Ectodermal cell (in vitro differentiated cells): ENCODE data around the gene GADD45B. TPM values are rescaled to one million over a fixed set of nuclear protein-coding genes. Genes with fewer than 3 reads are reported as not detected.
A peak's percentile ranks its signal among the peaks of the same experiment; 100 is the strongest.

Experiments used
- H3K27ac ChIP-seq: 2 replicates; pipeline ENCODE4 v1.7.0; 2013; ENCODE audit warnings: mild to moderate bottlenecking, low read depth, low read length; ENCODE audit not compliant: insufficient read depth, poor library complexity, severe bottlenecking
- H3K27me3 ChIP-seq: 2 replicates; pipeline ENCODE4 v1.7.0; 2013; ENCODE audit warnings: mild to moderate bottlenecking, low read length; ENCODE audit not compliant: insufficient read depth, control insufficient read depth, poor library complexity, severe bottlenecking
- H3K36me3 ChIP-seq: one replicate; pipeline ENCODE4 v1.7.0; 2013; ENCODE audit warnings: low read length; ENCODE audit not compliant: control insufficient read depth, insufficient read depth
- H3K4me1 ChIP-seq: one replicate; pipeline ENCODE4 v1.7.0; 2013; ENCODE audit warnings: low read length; ENCODE audit not compliant: control insufficient read depth, insufficient read depth
- H3K4me3 ChIP-seq: 2 replicates; pipeline ENCODE4 v1.7.0; 2013; ENCODE audit warnings: low read depth, low read length, control low read depth; ENCODE audit not compliant: insufficient read depth
- H3K9me3 ChIP-seq: 2 replicates; pipeline ENCODE4 v1.7.0; 2013; ENCODE audit warnings: mild to moderate bottlenecking, low read length, moderate library complexity; ENCODE audit not compliant: control insufficient read depth
- WGBS, 2 experiments: methylation state at CpG; one replicate each; pipeline ENCODE4 v1.1.7; 2013; ENCODE audit warnings: missing lambda C conversion rate in 2 of 2; 5-methylcytosine and 5-hydroxymethylcytosine counted together
- polyA plus RNA-seq, 4 experiments: library from polyadenylated mRNA; stranded (reverse); fragments of 50-300 nt; gene quantifications; one replicate each; pipeline ENCODE4 v1.2.3, GENCODE V29; 2013

The GADD45B gene
- polyA plus RNA-seq (2013, experiment 1 of 4): 5.6 TPM
- polyA plus RNA-seq (2013, experiment 2 of 4): 4.5 TPM
- 4.3 TPM for polyA plus RNA-seq (2013, experiment 3 of 4)
- polyA plus RNA-seq (2013, experiment 4 of 4): 1.9 TPM

- Histone ChIP-seq H3K4me3 (peak within 1 kb of the TSS; percentile 51), H3K27me3 (peaks cover 60% of the 10 kb centered on the region), H3K27ac (no peak within 1 kb of the TSS), H3K9me3 (no peaks in the 10 kb centered on the region), H3K4me1 (peaks cover 34% of the 10 kb centered on the region), H3K36me3 (no peaks in the 10 kb centered on the region)
- 0% methylated on average over 70 of the region's 70 CpGs for WGBS, 2 experiments
Observed at GRCh38 chr19:2475702-2476450, at the start of gene GADD45B. Gene GADD45B, plus strand, starts transcription at chr19:2476127. Its CDS starts 232 bp downstream, at chr19:2476359.

GRCh38 chr19:2426611-2427428, 49.1 kb upstream of the GADD45B start:
- no peaks in the 10 kb centered on the region for H3K27me3 ChIP-seq
- peaks cover 13% of the 10 kb centered on the region for H3K36me3 ChIP-seq
- WGBS, 2 experiments: 3 to 4% methylated on average over 66 of the region's 66 CpGs
- no peaks in the 10 kb centered on the region for H3K9me3 ChIP-seq
- peak overlapping the region; percentile 88 for H3K27ac ChIP-seq
- peak overlapping the region; percentile 97 for H3K4me3 ChIP-seq
- H3K4me1 ChIP-seq: peaks cover 28% of the 10 kb centered on the region

GRCh38 chr19:2427429-2428320, 48.3 kb upstream of the GADD45B start, which contains the start of gene TIMM13:
Gene TIMM13, minus strand, starts transcription at chr19:2427586. Its CDS starts 53 bp downstream, at chr19:2427533.
- 2% methylated on average over 77 of the region's 77 CpGs for WGBS, 2 experiments
- no peaks in the 10 kb centered on the region for H3K9me3 ChIP-seq
- H3K27me3 ChIP-seq: no peaks in the 10 kb centered on the region
- H3K27ac ChIP-seq: peak within 1 kb of the TSS; percentile 88
- H3K4me3 ChIP-seq: peak within 1 kb of the TSS; percentile 97
- H3K4me1 ChIP-seq: peaks cover 28% of the 10 kb centered on the region
- H3K36me3 ChIP-seq: peaks cover 21% of the 10 kb centered on the region

- no peaks in the 10 kb centered on the region for H3K9me3 ChIP-seq
- H3K27ac ChIP-seq: peak overlapping the region; percentile 88
- peak overlapping the region; percentile 97 for H3K4me3 ChIP-seq
- 74 to 78% methylated on average over 25 of the region's 25 CpGs for WGBS, 2 experiments
- H3K27me3 ChIP-seq: no peaks in the 10 kb centered on the region
- peaks cover 21% of the 10 kb centered on the region for H3K36me3 ChIP-seq
- peaks cover 28% of the 10 kb centered on the region for H3K4me1 ChIP-seq
Observed at GRCh38 chr19:2428321-2428690, 47.6 kb upstream of the GADD45B start.

GRCh38 chr19:2428756-2429711, 46.9 kb upstream of the GADD45B start:
- H3K9me3 ChIP-seq: no peaks in the 10 kb centered on the region
- H3K36me3 ChIP-seq: peaks cover 25% of the 10 kb centered on the region
- H3K4me3 ChIP-seq: no peak overlapping the region
- no peaks in the 10 kb centered on the region for H3K27me3 ChIP-seq
- peaks cover 28% of the 10 kb centered on the region for H3K4me1 ChIP-seq
- 92 to 95% methylated on average over 36 to 37 of the region's 37 CpGs for WGBS, 2 experiments
- H3K27ac ChIP-seq: peak overlapping the region; percentile 88

- Histone ChIP-seq H3K36me3 (peaks cover 34% of the 10 kb centered on the region), H3K27ac (no peak overlapping the region), H3K27me3 (no peaks in the 10 kb centered on the region), H3K4me1 (peaks cover 22% of the 10 kb centered on the region), H3K4me3 (no peak overlapping the region), H3K9me3 (no peaks in the 10 kb centered on the region)
- WGBS, 2 experiments: 93 to 94% methylated on average over 25 of the region's 25 CpGs
Observed at GRCh38 chr19:2429917-2430535, 45.9 kb upstream of the GADD45B start.

GRCh38 chr19:2431318-2432055, 44.4 kb upstream of the GADD45B start:
- Histone ChIP-seq H3K4me1 (peaks cover 10% of the 10 kb centered on the region), H3K27me3 (no peaks in the 10 kb centered on the region), H3K27ac (no peak overlapping the region), H3K9me3 (no peaks in the 10 kb centered on the region), H3K4me3 (no peak overlapping the region), H3K36me3 (peaks cover 38% of the 10 kb centered on the region)
- 95 to 96% methylated on average over 37 of the region's 37 CpGs for WGBS, 2 experiments

- H3K36me3 ChIP-seq: peaks cover 44% of the 10 kb centered on the region
- peaks cover 5% of the 10 kb centered on the region for H3K4me1 ChIP-seq
- H3K4me3 ChIP-seq: no peak overlapping the region
- H3K27ac ChIP-seq: no peak overlapping the region
- H3K9me3 ChIP-seq: no peaks in the 10 kb centered on the region
- WGBS, 2 experiments: 94% methylated on average over 25 of the region's 25 CpGs
- H3K27me3 ChIP-seq: no peaks in the 10 kb centered on the region
Observed at GRCh38 chr19:2432131-2432848, 43.6 kb upstream of the GADD45B start.
